Glomerular endothelial cell (primary cell): ENCODE data around the gene LRRC37A3. TPM values are rescaled to one million over a fixed set of nuclear protein-coding genes. Genes with fewer than 3 reads are reported as not detected.
"Not testable (repeated sequence)": the region's sequence is repeated elsewhere in the genome, so short reads cannot be mapped to it uniquely, and the experiment has no call there.

Source experiments
- DNase-seq: peaks from one replicate; pipeline ENCODE4 v3.0.0-alpha.2; 2011; ENCODE audit warnings: low read depth, low spot score; ENCODE audit errors: extremely low read depth
- total RNA-seq: library from RNA; depleted of rRNA; stranded (reverse); fragments of >200 nt; gene quantifications from 2 replicates; pipeline ENCODE4 v1.2.3, GENCODE V29; 2015

LRRC37A3 gene
- total RNA-seq, 1 donor from 2014 or later, result 7.2 TPM

GRCh38 chr17:64927444-64927843 is 8.2 kb upstream of the LRRC37A3 start:
- DNase-seq, result peak; percentile 45

- not testable (repeated sequence) for DNase-seq
These were observed 7.2 kb upstream of the LRRC37A3 start for GRCh38 chr17:64926430-64926829.

GRCh38 chr17:64925244-64925643 is 6.0 kb upstream of the LRRC37A3 start:
- not testable (repeated sequence) for DNase-seq

GRCh38 chr17:64923051-64923568 is 3.8 kb upstream of the LRRC37A3 start:
- not testable (repeated sequence) for DNase-seq

- DNase-seq, result no peak
These were observed 1.3 kb upstream of the LRRC37A3 start for GRCh38 chr17:64920419-64921172.

GRCh38 chr17:64920026-64920418 is 744 bp upstream of the LRRC37A3 start:
- DNase-seq, result no peak

- DNase-seq, result not testable (repeated sequence)
These were observed 413 bp downstream of the LRRC37A3 start for GRCh38 chr17:64918842-64919288.

GRCh38 chr17:64917540-64917939 is 1.7 kb downstream of the LRRC37A3 start:
- DNase-seq, result not testable (repeated sequence)

GRCh38 chr17:64915244-64915643 is 4.0 kb downstream of the LRRC37A3 start:
- DNase-seq, result not testable (repeated sequence)

- DNase-seq, result not testable (repeated sequence)
These were observed 9.1 kb downstream of the LRRC37A3 start for GRCh38 chr17:64910191-64910514.

GRCh38 chr17:64909511-64910190 is 9.6 kb downstream of the LRRC37A3 start:
- DNase-seq, result not testable (repeated sequence)

- not testable (repeated sequence) for DNase-seq
These were observed 15.2 kb downstream of the LRRC37A3 start for GRCh38 chr17:64904069-64904468.

- DNase-seq, result not testable (repeated sequence)
These were observed 22.1 kb downstream of the LRRC37A3 start for GRCh38 chr17:64897136-64897535.

- not testable (repeated sequence) for DNase-seq
These were observed 45.1 kb downstream of the LRRC37A3 start for GRCh38 chr17:64874210-64874609.

- DNase-seq, result not testable (repeated sequence)
These were observed 71.5 kb downstream of the LRRC37A3 start for GRCh38 chr17:64847504-64848466.

- not testable (repeated sequence) for DNase-seq
These were observed 72.4 kb downstream of the LRRC37A3 start for GRCh38 chr17:64846892-64847291.

GRCh38 chr17:64843918-64844317 is 75.4 kb downstream of the LRRC37A3 start:
- not testable (repeated sequence) for DNase-seq

- DNase-seq, result not testable (repeated sequence)
These were observed 76.4 kb downstream of the LRRC37A3 start for GRCh38 chr17:64842900-64843299.

- not testable (repeated sequence) for DNase-seq
These were observed 78.3 kb downstream of the LRRC37A3 start for GRCh38 chr17:64840960-64841359.

GRCh38 chr17:64838513-64838912 is 80.8 kb downstream of the LRRC37A3 start:
- DNase-seq, result not testable (repeated sequence)
